HEK293 (cell line): Measurements from ENCODE around the gene ITGB1BP1.

ENCODE experiments used
- ATF2 ChIP-seq: fragments of 450-650 bp; formaldehyde crosslinking; IDR thresholded peaks from 2 replicates; pipeline ENCODE4 v1.5.1; 2016; ENCODE audit warnings: missing biosample characterization, missing genetic modification characterization, low read depth
- CTCF ChIP-seq: fragments of 450-650 bp; formaldehyde crosslinking; IDR thresholded peaks from 2 replicates; pipeline ENCODE4 v1.5.1; 2016; ENCODE audit warnings: missing biosample characterization, missing genetic modification characterization
- ELK4 ChIP-seq: IDR thresholded peaks from 2 replicates; pipeline ENCODE4 v1.6.1; 2011; ENCODE audit warnings: mild to moderate bottlenecking, low read depth, low read length, borderline replicate concordance
- KLF8 ChIP-seq: fragments of 450-650 bp; formaldehyde crosslinking; IDR thresholded peaks from 2 replicates; pipeline ENCODE4 v1.5.1; 2016; ENCODE audit warnings: missing biosample characterization, missing genetic modification characterization
- YY1 ChIP-seq: fragments of 450-650 bp; formaldehyde crosslinking; IDR thresholded peaks from 2 replicates; pipeline ENCODE4 v1.5.1; 2018; ENCODE audit warnings: missing biosample characterization, missing genetic modification characterization
- ZFP41 ChIP-seq: fragments of 450-650 bp; formaldehyde crosslinking; IDR thresholded peaks from 2 replicates; pipeline ENCODE4 v1.5.1; 2016; ENCODE audit warnings: missing biosample characterization, missing genetic modification characterization, borderline replicate concordance
- ZNF24 ChIP-seq: fragments of 450-650 bp; formaldehyde crosslinking; IDR thresholded peaks from 2 replicates; pipeline ENCODE4 v1.5.1; 2016; ENCODE audit warnings: missing biosample characterization, missing genetic modification characterization
- ZNF311 ChIP-seq: fragments of 450-650 bp; formaldehyde crosslinking; IDR thresholded peaks from 2 replicates; pipeline ENCODE4 v1.5.1; 2017; ENCODE audit warnings: missing biosample characterization, missing genetic modification characterization, borderline replicate concordance
- ZNF670 ChIP-seq: fragments of 450-650 bp; formaldehyde crosslinking; IDR thresholded peaks from 2 replicates; pipeline ENCODE4 v1.5.1; 2016; ENCODE audit warnings: missing biosample characterization, missing genetic modification characterization, low read depth
- ZNF704 ChIP-seq: fragments of 450-650 bp; formaldehyde crosslinking; IDR thresholded peaks from 2 replicates; pipeline ENCODE4 v1.5.1; 2016; ENCODE audit warnings: missing biosample characterization, missing genetic modification characterization

- TF ChIP-seq ATF2 (tag by site-specific recombination) (no peak), ZNF670 (tag by site-specific recombination) (no peak), ZNF704 (tag by site-specific recombination) (no peak), KLF8 (no peak), ZFP41 (tag by site-specific recombination) (no peak), ZNF24 (tag by site-specific recombination) (no peak), CTCF (no peak), ELK4 (no peak), ZNF311 (tag by site-specific recombination) (no peak), YY1 (tag by site-specific recombination) (no peak)
Measured at GRCh38 chr2:9461079-9461478, 37.8 kb upstream of the ITGB1BP1 start.
